ENCODE data around the gene SRSF1.
"Not testable (repeated sequence)": the region's sequence is repeated elsewhere in the genome, so short reads cannot be mapped to it uniquely, and the experiment has no call there.

SRSF1 gene

GRCh38 chr17:58006924-58007780 lies at the start of gene SRSF1:
SRSF1 (minus strand) TSS chr17:58007246; CDS start chr17:58007137, 109 bp downstream.
- peak; percentile 99 for DNase-seq
- TF ChIP-seq GATA1 (IDR thresholded peaks at IDR 0.05; ENCODE audit: low read depth, low read length), result no peak
- TF ChIP-seq POLR2A (IDR thresholded peaks at IDR 0.05; ENCODE audit: low read length), result peak; percentile 98

- no peak for TF ChIP-seq GATA1 (IDR thresholded peaks at IDR 0.05; ENCODE audit: low read depth, low read length)
- DNase-seq, result no peak
These were observed 49.4 kb upstream of the SRSF1 start for GRCh38 chr17:58056476-58056875.

DNA sequence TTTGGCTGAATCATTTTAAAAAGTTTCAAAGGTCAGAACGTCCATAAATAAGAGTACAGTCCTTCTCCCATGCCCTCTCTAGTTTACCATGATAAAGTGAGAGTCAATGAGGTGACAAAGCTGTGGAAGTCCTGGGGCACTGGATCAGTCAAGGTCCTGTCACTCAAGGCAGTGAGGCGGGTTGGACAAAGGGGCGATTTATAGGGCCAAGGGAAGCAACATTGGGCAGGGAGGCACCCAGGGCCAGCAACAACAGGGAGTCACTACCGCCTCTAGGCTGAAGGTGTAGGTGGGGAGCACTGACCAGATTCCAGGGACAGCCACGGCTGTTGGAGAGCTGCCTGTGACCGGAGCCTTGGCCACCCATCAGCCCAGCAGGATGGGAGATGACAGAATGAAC lies 47.6 kb upstream of the SRSF1 start:
- TF ChIP-seq POLR2A (IDR thresholded peaks at IDR 0.05; ENCODE audit: low read length) (no peak), GATA1 (IDR thresholded peaks at IDR 0.05; ENCODE audit: low read depth, low read length) (no peak)
- DNase-seq, result no peak

- TF ChIP-seq GATA1 (IDR thresholded peaks at IDR 0.05; ENCODE audit: low read depth, low read length), result no peak
- TF ChIP-seq POLR2A (IDR thresholded peaks at IDR 0.05; ENCODE audit: low read length), result no peak
- DNase-seq, result no peak
These were observed 46.1 kb upstream of the SRSF1 start for GRCh38 chr17:58052945-58053715.

GRCh38 chr17:58052407-58052806 lies 45.4 kb upstream of the SRSF1 start:
- no peak for DNase-seq
- TF ChIP-seq GATA1 (IDR thresholded peaks at IDR 0.05; ENCODE audit: low read depth, low read length) (no peak), POLR2A (IDR thresholded peaks at IDR 0.05; ENCODE audit: low read length) (no peak)

- TF ChIP-seq POLR2A (IDR thresholded peaks at IDR 0.05; ENCODE audit: low read length) (no peak), GATA1 (IDR thresholded peaks at IDR 0.05; ENCODE audit: low read depth, low read length) (no peak)
- no peak for DNase-seq
These were observed 44.4 kb upstream of the SRSF1 start for GRCh38 chr17:58051468-58051867.

- TF ChIP-seq POLR2A (IDR thresholded peaks at IDR 0.05; ENCODE audit: low read length), result no peak
- TF ChIP-seq GATA1 (IDR thresholded peaks at IDR 0.05; ENCODE audit: low read depth, low read length), result no peak
- no peak for DNase-seq
These were observed 43.9 kb upstream of the SRSF1 start for GRCh38 chr17:58050966-58051365.

DNA sequence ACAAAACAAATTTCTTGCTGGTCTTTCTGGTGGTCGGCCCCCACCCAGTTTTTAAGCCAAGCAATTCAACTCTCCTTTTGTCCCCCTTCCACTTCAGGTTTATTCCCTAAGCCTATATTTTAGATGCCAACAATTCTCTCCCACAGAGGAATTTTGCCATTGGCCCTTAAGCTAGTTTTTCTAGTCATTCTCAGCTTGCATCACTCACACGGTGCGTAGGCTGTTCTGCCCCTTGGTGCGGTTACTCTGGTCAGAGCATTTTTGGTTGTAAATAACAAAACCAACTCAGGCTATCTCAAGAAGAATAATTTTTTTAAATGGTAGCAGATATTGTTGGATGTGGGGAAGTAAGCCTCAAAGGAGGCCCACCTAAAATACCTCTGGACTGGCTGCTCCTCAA lies 42.5 kb upstream of the SRSF1 start:
- TF ChIP-seq GATA1 (IDR thresholded peaks at IDR 0.05; ENCODE audit: low read depth, low read length) (no peak), POLR2A (IDR thresholded peaks at IDR 0.05; ENCODE audit: low read length) (no peak)
- DNase-seq, result no peak

DNA sequence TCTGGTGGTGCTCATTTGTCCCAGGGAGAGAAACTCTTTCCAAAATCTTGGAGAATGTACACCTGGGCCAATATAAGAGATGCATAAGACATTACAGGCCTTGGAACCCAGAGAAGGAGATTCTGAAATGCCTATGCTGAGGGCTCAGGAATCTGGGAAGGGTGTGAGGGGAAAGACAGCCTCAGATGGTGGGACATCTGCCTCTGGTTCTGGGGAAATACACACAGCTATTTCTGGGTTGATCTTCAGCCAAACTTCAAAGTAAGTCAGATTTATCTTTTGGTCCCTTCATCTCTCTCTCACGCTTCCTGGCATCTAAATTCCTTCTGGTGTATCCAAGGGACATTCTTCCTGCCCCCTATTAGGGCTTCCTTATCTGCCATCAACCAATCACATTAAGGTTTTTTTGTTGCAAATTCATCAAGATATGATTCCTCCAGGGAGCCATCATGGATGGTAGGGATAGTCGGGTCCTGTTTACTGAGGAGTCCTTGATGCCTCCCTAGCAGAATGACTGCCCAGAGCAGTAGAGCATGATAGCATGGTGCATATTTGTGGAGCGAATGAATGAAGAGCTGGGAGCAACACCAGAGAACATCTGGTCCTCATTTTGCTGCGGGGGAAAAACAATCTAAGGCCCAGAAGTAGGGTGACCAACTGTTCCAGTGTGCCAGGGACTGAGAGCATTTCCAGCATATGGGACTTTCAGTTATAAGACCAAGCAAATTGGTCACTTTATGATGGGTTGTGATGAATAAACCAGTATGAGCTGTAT lies 40.5 kb upstream of the SRSF1 start:
- TF ChIP-seq POLR2A (IDR thresholded peaks at IDR 0.05; ENCODE audit: low read length) (no peak), GATA1 (IDR thresholded peaks at IDR 0.05; ENCODE audit: low read depth, low read length) (no peak)
- DNase-seq, result no peak

DNA sequence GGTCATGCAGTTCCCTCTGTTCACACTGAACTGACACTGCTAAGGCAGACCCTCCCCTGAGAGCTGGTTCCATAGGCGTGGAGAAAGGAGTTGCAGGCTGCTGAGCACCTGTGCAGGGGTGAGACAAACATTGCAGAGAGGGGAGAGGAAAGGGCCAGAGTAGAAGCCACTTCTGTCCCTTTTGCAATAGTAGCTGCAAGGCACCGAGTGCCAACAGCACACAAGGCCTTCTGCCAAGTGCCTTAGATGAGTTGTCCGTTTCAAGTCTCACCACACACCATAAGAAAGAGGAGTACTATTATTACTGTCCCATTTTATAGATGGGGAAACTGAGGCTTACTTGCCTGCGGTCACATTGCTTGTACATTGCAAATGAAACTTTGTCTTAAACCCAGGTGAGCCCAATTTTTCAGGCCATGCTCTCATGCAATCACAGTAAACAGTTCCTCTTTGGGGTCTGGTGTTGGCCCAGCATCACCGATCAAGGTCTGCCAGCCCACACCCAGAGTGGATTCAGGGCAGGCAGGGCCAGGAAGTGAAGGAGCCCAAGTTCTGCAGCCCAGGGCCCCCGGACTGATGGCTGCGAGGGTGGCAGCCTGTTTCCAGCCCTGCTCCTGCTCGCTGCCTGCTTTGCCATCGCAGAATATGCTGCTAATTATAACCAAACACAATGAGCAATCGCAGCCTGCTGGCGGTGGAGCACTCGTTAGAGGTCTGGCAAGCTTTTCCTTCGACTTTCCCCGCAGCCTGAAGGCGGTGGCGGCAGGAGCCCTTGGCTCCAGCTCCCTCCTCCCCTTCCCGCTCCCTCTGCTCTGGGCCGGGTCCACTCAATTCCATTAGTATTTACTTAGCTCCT lies 39.4 kb upstream of the SRSF1 start:
- no peak for TF ChIP-seq GATA1 (IDR thresholded peaks at IDR 0.05; ENCODE audit: low read depth, low read length)
- no peak for TF ChIP-seq POLR2A (IDR thresholded peaks at IDR 0.05; ENCODE audit: low read length)
- DNase-seq, result no peak

DNA sequence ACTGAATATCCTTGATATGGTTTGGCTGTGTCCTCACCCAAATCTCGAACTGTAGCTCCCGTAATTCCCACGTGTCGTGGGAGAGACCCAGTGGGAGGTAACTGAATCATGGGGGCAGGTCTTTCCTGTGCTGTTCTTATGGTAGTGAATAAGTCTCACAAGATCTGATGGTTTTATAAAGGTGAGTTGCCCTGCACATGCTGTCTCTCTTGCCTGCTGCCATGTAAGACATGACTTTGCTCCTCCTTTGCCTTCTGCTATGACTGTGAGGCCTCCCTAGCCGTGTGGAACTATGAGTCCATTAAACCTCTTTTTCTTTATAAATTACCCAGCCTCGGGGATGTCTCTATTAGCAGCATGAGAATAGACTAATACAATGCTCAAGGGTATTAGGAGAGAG lies 37.2 kb upstream of the SRSF1 start:
- not testable (repeated sequence) for DNase-seq

- TF ChIP-seq POLR2A (IDR thresholded peaks at IDR 0.05; ENCODE audit: low read length), result no peak
- TF ChIP-seq GATA1 (IDR thresholded peaks at IDR 0.05; ENCODE audit: low read depth, low read length), result no peak
These were observed 36.5 kb upstream of the SRSF1 start for GRCh38 chr17:58043221-58044181.

More at GRCh38 chr17:58043221-58044181, 36.5 kb upstream of the SRSF1 start:
- DNase-seq, result no peak
